Fibroblast of mammary gland (primary cell): ENCODE data around the gene BPIFB3.

ENCODE experiments used
- DNase-seq: peaks from one replicate; pipeline ENCODE4 v3.0.0-alpha.2; 2010; ENCODE audit warnings: low read depth
- H3K4me3 ChIP-seq: 2 replicates; pipeline ENCODE4 v1.5.1; 2011; ENCODE audit warnings: low read depth, mild to moderate bottlenecking, low read length, moderate library complexity; ENCODE audit not compliant: control insufficient read depth
- TF ChIP-seq, protein P1 (sequence below): conservative IDR thresholded peaks from 2 replicates; pipeline ENCODE4 v1.5.1; 2011; ENCODE audit warnings: low read depth, low read length, inconsistent platforms; ENCODE audit not compliant: control insufficient read depth, insufficient read depth

BPIFB3 gene

GRCh38 chr20:33071198-33071597 is 17.5 kb downstream of the BPIFB3 start:
- TF ChIP-seq, protein P1, sequence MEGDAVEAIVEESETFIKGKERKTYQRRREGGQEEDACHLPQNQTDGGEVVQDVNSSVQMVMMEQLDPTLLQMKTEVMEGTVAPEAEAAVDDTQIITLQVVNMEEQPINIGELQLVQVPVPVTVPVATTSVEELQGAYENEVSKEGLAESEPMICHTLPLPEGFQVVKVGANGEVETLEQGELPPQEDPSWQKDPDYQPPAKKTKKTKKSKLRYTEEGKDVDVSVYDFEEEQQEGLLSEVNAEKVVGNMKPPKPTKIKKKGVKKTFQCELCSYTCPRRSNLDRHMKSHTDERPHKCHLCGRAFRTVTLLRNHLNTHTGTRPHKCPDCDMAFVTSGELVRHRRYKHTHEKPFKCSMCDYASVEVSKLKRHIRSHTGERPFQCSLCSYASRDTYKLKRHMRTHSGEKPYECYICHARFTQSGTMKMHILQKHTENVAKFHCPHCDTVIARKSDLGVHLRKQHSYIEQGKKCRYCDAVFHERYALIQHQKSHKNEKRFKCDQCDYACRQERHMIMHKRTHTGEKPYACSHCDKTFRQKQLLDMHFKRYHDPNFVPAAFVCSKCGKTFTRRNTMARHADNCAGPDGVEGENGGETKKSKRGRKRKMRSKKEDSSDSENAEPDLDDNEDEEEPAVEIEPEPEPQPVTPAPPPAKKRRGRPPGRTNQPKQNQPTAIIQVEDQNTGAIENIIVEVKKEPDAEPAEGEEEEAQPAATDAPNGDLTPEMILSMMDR, result no peak
- no peak overlapping the region for H3K4me3 ChIP-seq
- no peak for DNase-seq

DNA sequence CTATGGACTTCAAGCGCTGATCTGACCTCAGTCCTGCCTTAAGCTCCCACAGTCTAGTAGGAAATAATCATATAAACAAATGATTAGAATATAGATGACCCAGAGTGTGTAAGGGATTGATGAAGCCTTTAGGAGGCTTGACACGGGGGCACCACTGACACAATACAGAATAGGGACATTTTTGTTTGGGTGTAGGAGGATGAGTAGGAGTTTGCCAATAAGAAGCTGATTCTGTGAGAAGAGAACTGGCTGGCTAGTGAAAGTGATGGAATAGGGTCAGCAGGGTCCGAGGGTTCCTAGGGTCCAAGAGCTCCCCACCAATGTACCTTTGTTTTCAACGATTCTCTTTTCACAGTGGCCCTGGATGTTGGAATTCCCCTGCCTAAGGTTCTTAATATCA is 18.7 kb downstream of the BPIFB3 start:
- H3K4me3 ChIP-seq, result no peak overlapping the region
- TF ChIP-seq, protein P1, result no peak

DNA sequence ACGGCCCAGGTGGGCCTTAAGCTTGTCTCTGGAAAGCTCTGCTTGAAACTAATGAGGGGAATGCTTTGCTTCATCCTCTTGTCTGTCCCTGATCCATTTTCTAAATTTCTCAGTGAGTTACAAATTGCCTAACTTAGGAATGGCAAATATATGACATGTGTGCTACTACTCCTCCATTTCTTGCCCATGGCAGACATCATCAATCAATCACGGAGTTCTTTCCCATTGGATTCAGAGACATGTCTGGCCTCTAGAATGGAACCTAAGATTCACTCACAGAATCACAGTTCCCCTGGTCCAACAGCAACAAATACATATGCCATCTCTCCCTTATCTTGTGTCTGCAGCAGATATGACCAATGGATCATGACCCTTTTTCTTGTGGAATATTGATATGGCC is 19.1 kb downstream of the BPIFB3 start:
- H3K4me3 ChIP-seq, result no peak overlapping the region
- DNase-seq, result no peak
- TF ChIP-seq, protein P1, result no peak

More for the DNA sequence above, 18.7 kb downstream of the BPIFB3 start:
- DNase-seq, result no peak

DNA sequence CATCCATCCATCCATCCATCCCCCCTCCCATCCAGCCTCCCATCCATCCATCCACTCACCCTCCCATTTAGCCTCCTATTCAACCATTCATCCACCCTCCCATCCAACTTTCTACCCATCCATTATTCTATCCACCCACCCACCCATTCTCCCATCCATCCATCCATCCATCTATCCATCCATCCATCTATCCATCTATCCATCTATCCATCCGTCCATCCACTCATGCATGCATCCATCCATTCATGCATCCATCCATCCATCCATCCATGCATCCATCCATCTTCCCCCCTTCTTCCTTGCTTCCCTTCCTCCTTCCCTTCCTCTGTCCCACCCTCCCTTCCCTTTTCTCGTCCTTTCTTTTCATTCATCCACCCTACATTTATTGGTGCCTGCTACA is 21.0 kb downstream of the BPIFB3 start:
- no peak for DNase-seq
- TF ChIP-seq, protein P1, result no peak
- no peak overlapping the region for H3K4me3 ChIP-seq

DNA sequence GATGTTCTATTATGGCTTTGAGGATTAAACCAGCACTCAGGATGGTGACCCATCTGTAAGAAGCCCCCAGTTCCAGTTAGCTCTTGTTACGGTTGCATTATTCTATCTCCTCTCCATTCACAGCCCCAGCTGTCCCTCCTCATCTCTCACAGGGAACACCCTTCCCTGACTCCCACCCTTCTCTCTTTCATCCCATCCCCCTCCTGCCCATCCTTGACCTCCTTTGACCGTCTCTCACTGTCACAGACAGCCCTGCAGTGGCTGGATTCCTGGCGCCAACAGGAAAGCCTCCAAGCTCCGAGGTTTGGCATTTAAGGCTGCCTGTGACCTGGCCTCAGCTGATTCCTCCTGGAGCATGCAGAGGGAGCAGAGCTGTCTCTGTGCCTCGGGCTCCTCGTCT is 21.6 kb downstream of the BPIFB3 start:
- H3K4me3 ChIP-seq, result no peak overlapping the region
- TF ChIP-seq, protein P1, result no peak

DNA sequence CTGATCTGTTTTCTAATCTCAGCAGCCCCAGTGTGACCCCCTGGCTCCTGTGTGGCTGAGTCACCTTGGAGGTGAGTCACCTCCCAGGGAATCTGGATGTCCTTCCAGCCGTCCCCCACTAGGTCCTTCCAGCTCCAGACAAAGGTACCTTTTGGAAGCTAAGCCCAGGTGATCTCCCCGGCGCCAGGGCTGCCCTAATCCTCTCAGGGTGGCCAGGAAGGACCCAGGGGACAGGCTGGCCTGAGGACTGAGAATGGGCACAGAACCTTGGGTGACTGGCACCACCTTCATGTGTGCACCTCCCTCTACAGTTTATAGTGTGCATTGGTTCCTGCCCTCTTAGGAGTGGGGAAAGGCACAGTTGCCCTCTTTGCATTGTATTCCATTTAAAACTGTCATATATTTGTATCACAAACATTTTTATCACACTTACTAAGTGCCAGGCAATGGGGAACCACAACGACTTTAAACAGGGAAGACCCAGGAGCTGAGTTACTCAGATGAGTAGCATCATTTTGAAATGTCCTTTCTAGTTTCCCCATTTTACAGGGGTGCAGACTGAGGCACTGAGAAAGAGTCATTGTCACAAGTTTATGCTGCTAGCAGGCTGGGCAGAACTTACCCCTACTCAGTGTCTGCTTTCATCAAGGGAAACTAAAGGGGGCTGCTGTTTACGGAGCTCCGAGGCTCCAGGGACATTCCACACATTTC is 23.1 kb downstream of the BPIFB3 start:
- TF ChIP-seq, protein P1, result no peak
- DNase-seq, result no peak
- H3K4me3 ChIP-seq, result no peak overlapping the region

More for the DNA sequence above, 21.6 kb downstream of the BPIFB3 start:
- DNase-seq, result no peak
